Uterus (tissue), 2 donors: ENCODE measurements around the gene GGPS1.

Experiments used
- CTCF ChIP-seq, 4 experiments: fragments of 200-600 bp in 2 of 4; fragments of 450-650 bp in 2 of 4; sonication (generic) in 2 of 4; IDR thresholded peaks; one replicate each; pipeline ENCODE4 v1.5.1; 2016 to 2019; ENCODE audit warnings: antibody characterized with exemption in 4 of 4, mild to moderate bottlenecking in 2 of 4, moderate library complexity in 1 of 4
- POLR2A ChIP-seq, 2 donors: fragments of 450-650 bp; IDR thresholded peaks; one replicate each; pipeline ENCODE4 v1.6.1; 2016; ENCODE audit warnings: antibody characterized with exemption in 2 of 2, mild to moderate bottlenecking in 1 of 2, moderate library complexity in 1 of 2

- no peak for TF ChIP-seq CTCF (IDR thresholded peaks at IDR 0.05)
- no peak for TF ChIP-seq POLR2A (IDR thresholded peaks at IDR 0.05)
Measured at GRCh38 chr1:235324296-235324695, 4.1 kb upstream of the GGPS1 start.
